Measurements from ENCODE around the gene EXOC6.

The EXOC6 gene

DNA sequence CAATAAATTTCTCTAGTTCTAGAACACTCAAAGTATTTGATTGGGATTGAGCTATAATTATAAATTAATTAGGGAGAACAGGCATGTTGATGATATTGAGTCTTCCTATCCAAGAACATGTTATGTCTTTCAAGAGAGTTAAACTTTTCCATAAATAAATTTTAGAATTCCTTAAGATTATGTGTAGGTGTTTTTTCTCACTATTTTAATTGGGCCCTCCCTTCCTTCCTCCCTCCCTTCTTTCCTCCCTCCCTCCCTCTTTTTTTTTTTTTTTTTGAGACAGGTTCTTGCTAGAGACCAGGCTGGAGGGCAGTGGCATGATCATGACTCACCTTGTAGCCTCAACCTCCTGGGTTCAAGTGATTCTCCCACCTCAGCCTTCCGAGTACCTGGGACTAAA lies 20.2 kb downstream of the EXOC6 start:
- no peak overlapping the region for H3K27ac ChIP-seq (ENCODE audit: low read depth, low read length)
- H3K9me3 ChIP-seq (ENCODE audit: control insufficient read depth in 5 of 5, low read length in 5 of 5), result peaks cover 0 to 2% (median 0%) of the 10 kb centered on the region in 5 donors
- H3K27me3 ChIP-seq (ENCODE audit: control insufficient read depth in 5 of 5, insufficient read depth in 4 of 5, low read length in 5 of 5), result no peaks in the 10 kb centered on the region
- no peaks in the 10 kb centered on the region for H3K36me3 ChIP-seq (ENCODE audit: control insufficient read depth in 5 of 5, insufficient read depth in 5 of 5, low read length in 5 of 5)
- no peak overlapping the region for H3K9ac ChIP-seq (ENCODE audit: low read length in 5 of 5)
- no peaks in the 10 kb centered on the region for H3K4me1 ChIP-seq (ENCODE audit: control insufficient read depth in 5 of 5, insufficient read depth in 5 of 5, low read length in 5 of 5)
- H3K4me3 ChIP-seq (ENCODE audit: low read depth in 1 of 5, low read length in 5 of 5), result no peak overlapping the region

DNA sequence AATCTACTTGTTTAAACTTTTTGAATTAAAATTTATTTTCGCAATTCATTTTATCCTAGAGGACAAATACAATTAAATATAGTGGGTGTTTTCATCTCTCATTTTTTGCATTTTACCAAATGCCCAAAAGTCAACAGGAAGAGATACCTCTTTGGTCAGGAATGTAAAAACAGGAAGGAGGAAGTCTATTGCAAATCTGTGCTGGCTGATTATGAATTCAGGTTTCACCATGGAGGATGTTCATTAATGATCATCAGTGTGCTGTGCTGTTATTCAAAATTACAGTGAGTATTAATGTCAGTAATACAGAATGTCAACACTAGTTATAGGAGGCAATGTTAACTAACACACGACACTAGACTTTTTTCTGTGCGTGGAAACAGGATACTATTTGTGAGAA lies 24.7 kb downstream of the EXOC6 start:
- Histone ChIP-seq H3K4me3 (ENCODE audit: low read depth in 1 of 5, low read length in 5 of 5) (no peak overlapping the region), H3K27ac (ENCODE audit: low read depth, low read length) (no peak overlapping the region), H3K27me3 (ENCODE audit: control insufficient read depth in 5 of 5, insufficient read depth in 4 of 5, low read length in 5 of 5) (no peaks in the 10 kb centered on the region), H3K9ac (ENCODE audit: low read length in 5 of 5) (no peak overlapping the region), H3K36me3 (ENCODE audit: control insufficient read depth in 5 of 5, insufficient read depth in 5 of 5, low read length in 5 of 5) (no peaks in the 10 kb centered on the region), H3K9me3 (ENCODE audit: control insufficient read depth in 5 of 5, low read length in 5 of 5) (no peaks in the 10 kb centered on the region), H3K4me1 (ENCODE audit: control insufficient read depth in 5 of 5, insufficient read depth in 5 of 5, low read length in 5 of 5) (peaks cover 0 to 11% (median 0%) of the 10 kb centered on the region in 5 donors)

DNA sequence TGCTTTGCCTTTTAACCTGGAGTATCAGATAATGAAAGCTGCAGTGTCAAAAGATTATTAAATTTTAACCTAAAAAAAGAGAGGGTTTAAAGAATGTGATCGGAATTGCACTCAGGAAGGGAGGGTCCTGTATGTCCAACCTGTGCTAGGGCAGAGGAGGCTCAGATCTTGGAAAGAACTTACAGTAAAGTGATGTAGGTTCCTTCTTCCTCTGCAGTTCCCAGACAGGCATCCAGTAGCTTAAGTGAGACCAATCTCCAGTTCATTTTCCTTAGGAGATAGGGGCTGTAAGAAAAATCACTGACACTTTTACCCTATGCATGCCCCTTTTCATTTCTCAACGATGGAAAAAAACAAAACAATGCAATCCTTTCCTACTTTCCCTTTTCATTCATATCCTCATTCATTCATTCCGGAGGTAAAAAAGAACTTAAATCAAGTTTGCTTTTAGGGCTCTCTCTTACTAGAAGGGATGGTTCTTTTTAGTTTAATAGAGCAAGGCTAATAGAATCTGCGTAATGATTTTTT lies 28.3 kb downstream of the EXOC6 start:
- H3K9ac ChIP-seq (ENCODE audit: low read length in 5 of 5), result no peak overlapping the region
- no peaks in the 10 kb centered on the region for H3K36me3 ChIP-seq (ENCODE audit: control insufficient read depth in 5 of 5, insufficient read depth in 5 of 5, low read length in 5 of 5)
- peaks cover 0 to 11% (median 3%) of the 10 kb centered on the region in 5 donors for H3K4me1 ChIP-seq (ENCODE audit: control insufficient read depth in 5 of 5, insufficient read depth in 5 of 5, low read length in 5 of 5)
- H3K4me3 ChIP-seq (ENCODE audit: low read depth in 1 of 5, low read length in 5 of 5), result no peak overlapping the region
- H3K9me3 ChIP-seq (ENCODE audit: control insufficient read depth in 5 of 5, low read length in 5 of 5), result no peaks in the 10 kb centered on the region
- H3K27me3 ChIP-seq (ENCODE audit: control insufficient read depth in 5 of 5, insufficient read depth in 4 of 5, low read length in 5 of 5), result no peaks in the 10 kb centered on the region
- no peak overlapping the region for H3K27ac ChIP-seq (ENCODE audit: low read depth, low read length)

DNA sequence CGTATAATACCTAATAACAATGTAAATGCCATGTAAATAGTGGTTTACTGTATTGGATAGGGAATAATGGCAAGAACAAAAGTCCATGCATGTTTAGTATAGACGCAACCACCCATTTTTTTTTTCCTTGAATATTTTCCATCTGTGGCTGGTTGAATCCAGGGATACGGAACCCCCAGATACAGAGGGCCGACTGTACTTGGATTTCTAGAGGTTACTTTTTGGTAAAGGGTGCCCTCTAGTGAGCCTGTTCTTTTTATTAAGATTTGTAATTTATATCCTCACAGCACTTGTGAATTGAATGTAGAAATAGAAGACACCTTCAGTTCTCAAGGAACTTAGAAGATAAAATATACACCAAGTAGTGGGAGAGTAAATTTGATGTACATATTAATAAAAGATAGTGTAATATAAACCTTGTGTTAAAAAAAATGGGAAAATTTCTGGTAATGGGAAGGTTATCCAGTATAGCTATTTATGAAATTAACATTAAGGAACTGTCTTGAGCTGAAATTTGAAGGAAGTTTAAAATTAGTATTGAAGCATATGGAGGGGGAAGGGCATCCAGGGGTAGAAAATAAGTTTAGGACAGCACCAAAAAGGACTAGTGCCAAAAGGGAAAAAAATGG lies 32.0 kb downstream of the EXOC6 start:
- Histone ChIP-seq H3K9me3 (ENCODE audit: control insufficient read depth in 5 of 5, low read length in 5 of 5) (no peaks in the 10 kb centered on the region), H3K27ac (ENCODE audit: low read depth, low read length) (no peak overlapping the region), H3K36me3 (ENCODE audit: control insufficient read depth in 5 of 5, insufficient read depth in 5 of 5, low read length in 5 of 5) (no peaks in the 10 kb centered on the region), H3K4me3 (ENCODE audit: low read depth in 1 of 5, low read length in 5 of 5) (no peak overlapping the region), H3K4me1 (ENCODE audit: control insufficient read depth in 5 of 5, insufficient read depth in 5 of 5, low read length in 5 of 5) (peaks cover 0 to 11% (median 3%) of the 10 kb centered on the region in 5 donors), H3K27me3 (ENCODE audit: control insufficient read depth in 5 of 5, insufficient read depth in 4 of 5, low read length in 5 of 5) (no peaks in the 10 kb centered on the region), H3K9ac (ENCODE audit: low read length in 5 of 5) (peak overlapping the region in 1 of 5 donors; percentile 25)

DNA sequence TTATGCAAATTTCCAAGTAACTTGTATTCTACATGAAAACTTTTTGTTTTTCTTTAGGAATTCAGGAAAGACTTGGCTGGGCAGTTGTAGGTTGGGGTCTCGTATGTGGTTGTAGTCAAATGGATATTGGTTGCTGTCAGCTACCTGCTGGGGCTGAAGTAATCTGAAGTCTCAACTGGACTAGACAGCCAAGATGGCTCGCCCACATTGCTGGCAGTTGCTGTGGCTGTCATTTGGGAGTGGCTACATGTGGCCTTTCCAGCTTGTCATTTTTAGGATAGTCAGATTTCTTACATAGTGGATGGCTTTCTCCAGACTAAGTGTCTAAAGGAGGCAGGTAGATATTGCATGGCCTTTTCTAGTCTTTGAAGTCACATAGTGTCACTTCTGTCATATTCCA lies 32.6 kb downstream of the EXOC6 start:
- no peak overlapping the region for H3K4me3 ChIP-seq (ENCODE audit: low read depth in 1 of 5, low read length in 5 of 5)
- H3K9me3 ChIP-seq (ENCODE audit: control insufficient read depth in 5 of 5, low read length in 5 of 5), result no peaks in the 10 kb centered on the region
- no peaks in the 10 kb centered on the region for H3K27me3 ChIP-seq (ENCODE audit: control insufficient read depth in 5 of 5, insufficient read depth in 4 of 5, low read length in 5 of 5)
- H3K36me3 ChIP-seq (ENCODE audit: control insufficient read depth in 5 of 5, insufficient read depth in 5 of 5, low read length in 5 of 5), result no peaks in the 10 kb centered on the region
- no peak overlapping the region for H3K27ac ChIP-seq (ENCODE audit: low read depth, low read length)
- H3K4me1 ChIP-seq (ENCODE audit: control insufficient read depth in 5 of 5, insufficient read depth in 5 of 5, low read length in 5 of 5), result peaks cover 0 to 11% (median 3%) of the 10 kb centered on the region in 5 donors
- no peak overlapping the region for H3K9ac ChIP-seq (ENCODE audit: low read length in 5 of 5)

DNA sequence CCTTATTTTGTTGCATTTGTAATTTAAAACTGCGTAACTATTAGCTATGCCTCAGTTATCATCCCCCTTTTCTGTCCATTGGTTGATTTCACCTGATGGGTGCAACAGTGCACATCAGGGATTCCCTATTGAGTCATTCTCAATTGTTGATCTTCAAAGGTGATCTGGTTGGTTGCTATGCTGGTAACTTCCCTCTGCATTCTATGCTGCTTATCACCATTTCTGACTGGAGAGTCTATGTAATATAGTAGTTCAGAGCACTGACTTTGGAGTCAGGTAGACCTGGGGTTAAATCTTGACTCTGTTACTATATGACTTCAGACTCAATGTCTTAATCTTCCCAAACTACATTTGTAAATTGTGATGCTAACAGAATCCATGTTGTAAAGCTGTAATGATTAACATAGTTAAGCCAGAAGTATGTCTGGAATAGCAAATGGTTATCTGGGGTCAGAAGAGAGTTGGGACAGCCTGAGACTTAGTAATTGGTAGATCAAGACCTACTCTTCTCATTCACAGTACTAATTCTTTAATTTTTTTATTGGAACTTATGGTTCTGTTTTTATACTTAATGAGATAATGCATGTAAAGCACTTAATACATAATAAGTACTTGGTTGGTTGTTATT lies 38.1 kb downstream of the EXOC6 start:
- Histone ChIP-seq H3K9ac (ENCODE audit: low read length in 5 of 5) (no peak overlapping the region), H3K4me3 (ENCODE audit: low read depth in 1 of 5, low read length in 5 of 5) (no peak overlapping the region), H3K27me3 (ENCODE audit: control insufficient read depth in 5 of 5, insufficient read depth in 4 of 5, low read length in 5 of 5) (no peaks in the 10 kb centered on the region), H3K27ac (ENCODE audit: low read depth, low read length) (no peak overlapping the region), H3K4me1 (ENCODE audit: control insufficient read depth in 5 of 5, insufficient read depth in 5 of 5, low read length in 5 of 5) (no peaks in the 10 kb centered on the region), H3K9me3 (ENCODE audit: control insufficient read depth in 5 of 5, low read length in 5 of 5) (no peaks in the 10 kb centered on the region), H3K36me3 (ENCODE audit: control insufficient read depth in 5 of 5, insufficient read depth in 5 of 5, low read length in 5 of 5) (no peaks in the 10 kb centered on the region)

DNA sequence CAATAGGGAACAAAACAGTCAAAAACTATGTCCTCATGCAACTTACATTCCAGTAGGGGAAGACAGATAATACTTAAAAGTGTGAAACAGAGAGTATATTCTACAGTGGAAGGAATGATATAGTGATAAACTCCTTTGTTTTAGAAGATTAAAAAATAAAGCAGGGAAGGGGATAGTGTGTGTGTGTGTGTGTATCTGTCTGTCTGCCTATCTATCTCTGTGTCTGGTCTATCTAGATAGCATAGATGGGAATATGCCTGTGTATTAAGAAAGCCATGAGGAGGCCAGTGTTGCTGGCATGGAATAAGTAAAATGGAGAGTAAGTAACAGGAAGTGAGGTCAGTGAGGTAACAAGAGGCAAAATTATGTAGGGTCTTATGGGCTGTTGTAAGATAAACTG lies 42.2 kb downstream of the EXOC6 start:
- no peak overlapping the region for H3K9ac ChIP-seq (ENCODE audit: low read length in 5 of 5)
- no peak overlapping the region for H3K27ac ChIP-seq (ENCODE audit: low read depth, low read length)
- no peak overlapping the region for H3K4me3 ChIP-seq (ENCODE audit: low read depth in 1 of 5, low read length in 5 of 5)
- no peaks in the 10 kb centered on the region for H3K9me3 ChIP-seq (ENCODE audit: control insufficient read depth in 5 of 5, low read length in 5 of 5)
- H3K4me1 ChIP-seq (ENCODE audit: control insufficient read depth in 5 of 5, insufficient read depth in 5 of 5, low read length in 5 of 5), result no peaks in the 10 kb centered on the region
- H3K36me3 ChIP-seq (ENCODE audit: control insufficient read depth in 5 of 5, insufficient read depth in 5 of 5, low read length in 5 of 5), result no peaks in the 10 kb centered on the region
- no peaks in the 10 kb centered on the region for H3K27me3 ChIP-seq (ENCODE audit: control insufficient read depth in 5 of 5, insufficient read depth in 4 of 5, low read length in 5 of 5)

DNA sequence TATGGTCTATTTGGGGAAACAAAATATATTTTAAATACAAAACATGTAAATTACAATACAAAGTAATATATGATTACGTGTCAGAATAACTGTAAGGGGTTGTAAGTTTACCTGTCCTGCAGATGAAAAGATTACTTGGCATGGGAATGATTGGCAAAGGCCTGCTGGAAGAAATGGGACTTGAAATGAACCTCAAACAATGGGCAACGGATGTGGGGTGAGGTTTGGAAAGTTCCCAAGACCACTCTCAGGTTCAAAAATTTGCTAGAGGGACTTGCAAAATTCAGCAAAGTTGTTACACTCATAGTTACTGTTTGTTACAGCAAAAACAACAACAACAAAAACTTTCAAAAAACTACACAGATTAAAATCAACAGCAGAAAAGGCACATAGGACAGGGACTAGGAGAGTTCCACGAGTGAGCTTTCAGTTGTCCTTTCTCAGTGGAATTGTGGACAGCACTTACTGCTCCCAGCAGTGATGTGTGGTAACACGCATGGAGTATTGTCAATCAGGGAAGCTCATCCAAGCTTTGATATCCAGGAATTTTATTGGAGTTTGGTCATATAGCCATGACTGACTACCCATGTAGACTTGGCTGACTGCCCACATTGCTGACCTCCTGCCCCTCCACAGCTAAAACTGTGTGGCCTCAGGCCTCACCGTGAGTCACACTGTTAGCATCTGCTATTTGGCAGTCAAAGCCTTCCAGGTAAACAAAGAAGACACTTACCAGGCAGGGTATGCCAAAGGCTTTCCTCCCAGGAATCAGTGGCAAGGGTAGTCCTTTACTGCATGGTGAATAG lies 43.8 kb downstream of the EXOC6 start:
- H3K9ac ChIP-seq (ENCODE audit: low read length in 5 of 5), result no peak overlapping the region
- no peaks in the 10 kb centered on the region for H3K4me1 ChIP-seq (ENCODE audit: control insufficient read depth in 5 of 5, insufficient read depth in 5 of 5, low read length in 5 of 5)
- H3K36me3 ChIP-seq (ENCODE audit: control insufficient read depth in 5 of 5, insufficient read depth in 5 of 5, low read length in 5 of 5), result peaks cover 0 to 3% (median 0%) of the 10 kb centered on the region in 5 donors
- no peak overlapping the region for H3K27ac ChIP-seq (ENCODE audit: low read depth, low read length)
- no peaks in the 10 kb centered on the region for H3K27me3 ChIP-seq (ENCODE audit: control insufficient read depth in 5 of 5, insufficient read depth in 4 of 5, low read length in 5 of 5)
- no peak overlapping the region for H3K4me3 ChIP-seq (ENCODE audit: low read depth in 1 of 5, low read length in 5 of 5)
- no peaks in the 10 kb centered on the region for H3K9me3 ChIP-seq (ENCODE audit: control insufficient read depth in 5 of 5, low read length in 5 of 5)

DNA sequence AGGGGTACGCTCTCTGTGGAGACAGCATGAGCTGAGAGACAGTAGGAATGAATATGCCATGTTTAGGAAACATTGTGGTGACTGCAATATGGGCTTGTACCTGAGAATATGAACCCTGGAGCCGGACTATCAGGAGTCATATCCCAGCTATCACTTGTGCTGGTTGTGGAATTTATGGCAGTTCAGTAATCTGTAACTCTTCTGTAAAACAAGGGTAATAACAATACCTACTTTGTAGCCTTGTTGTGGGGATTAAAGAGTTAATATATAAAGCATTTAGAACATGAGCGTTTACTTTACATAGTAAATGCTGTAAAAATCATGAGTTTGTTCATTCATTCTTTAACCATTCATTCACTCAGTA lies 44.4 kb downstream of the EXOC6 start:
- no peaks in the 10 kb centered on the region for H3K4me1 ChIP-seq (ENCODE audit: control insufficient read depth in 5 of 5, insufficient read depth in 5 of 5, low read length in 5 of 5)
- no peak overlapping the region for H3K9ac ChIP-seq (ENCODE audit: low read length in 5 of 5)
- H3K9me3 ChIP-seq (ENCODE audit: control insufficient read depth in 5 of 5, low read length in 5 of 5), result no peaks in the 10 kb centered on the region
- no peak overlapping the region for H3K27ac ChIP-seq (ENCODE audit: low read depth, low read length)
- H3K36me3 ChIP-seq (ENCODE audit: control insufficient read depth in 5 of 5, insufficient read depth in 5 of 5, low read length in 5 of 5), result peaks cover 0 to 6% (median 1%) of the 10 kb centered on the region in 5 donors
- no peak overlapping the region for H3K4me3 ChIP-seq (ENCODE audit: low read depth in 1 of 5, low read length in 5 of 5)
- H3K27me3 ChIP-seq (ENCODE audit: control insufficient read depth in 5 of 5, insufficient read depth in 4 of 5, low read length in 5 of 5), result no peaks in the 10 kb centered on the region

DNA sequence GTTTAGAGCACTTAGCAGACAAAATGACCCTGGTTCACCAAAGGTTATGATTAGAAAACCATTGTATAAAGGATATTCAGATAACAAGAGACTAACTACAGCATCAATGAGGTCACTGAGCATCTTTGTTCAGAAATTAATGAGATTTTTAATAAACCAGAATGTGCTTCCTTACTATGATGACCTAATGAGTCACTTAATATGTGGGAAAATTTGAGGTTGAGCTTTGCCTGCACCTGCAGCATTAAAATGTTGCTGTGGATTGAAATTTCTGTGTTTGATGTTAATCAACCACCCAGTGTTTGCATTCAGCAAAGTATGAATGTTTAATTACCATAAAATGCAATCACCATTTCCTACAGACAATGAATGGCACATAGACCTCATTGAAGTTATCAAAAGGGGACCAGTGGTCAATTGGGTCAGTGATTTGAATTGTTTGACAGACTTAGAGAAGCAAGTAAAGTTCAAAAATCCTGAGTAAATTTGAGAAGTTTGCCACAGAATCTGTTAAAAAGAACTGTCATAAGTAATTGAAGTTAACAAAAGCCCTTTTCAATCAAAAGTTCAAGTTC lies 45.8 kb downstream of the EXOC6 start:
- H3K9me3 ChIP-seq (ENCODE audit: control insufficient read depth in 5 of 5, low read length in 5 of 5), result no peaks in the 10 kb centered on the region
- no peaks in the 10 kb centered on the region for H3K4me1 ChIP-seq (ENCODE audit: control insufficient read depth in 5 of 5, insufficient read depth in 5 of 5, low read length in 5 of 5)
- H3K27me3 ChIP-seq (ENCODE audit: control insufficient read depth in 5 of 5, insufficient read depth in 4 of 5, low read length in 5 of 5), result no peaks in the 10 kb centered on the region
- no peak overlapping the region for H3K9ac ChIP-seq (ENCODE audit: low read length in 5 of 5)
- H3K4me3 ChIP-seq (ENCODE audit: low read depth in 1 of 5, low read length in 5 of 5), result no peak overlapping the region
- H3K27ac ChIP-seq (ENCODE audit: low read depth, low read length), result no peak overlapping the region
- H3K36me3 ChIP-seq (ENCODE audit: control insufficient read depth in 5 of 5, insufficient read depth in 5 of 5, low read length in 5 of 5), result peaks cover 0 to 6% (median 4%) of the 10 kb centered on the region in 5 donors
